H1 (cell line): ENCODE results near the gene PRSS2. TPM values are rescaled to one million over a fixed set of nuclear protein-coding genes. Genes with fewer than 3 reads are reported as not detected.
"Not testable (repeated sequence)": the region's sequence is repeated elsewhere in the genome, so short reads cannot be mapped to it uniquely, and the experiment has no call there.

Experiments used
- CTCF ChIA-PET: fragments of 300-600 bp; sonication (Branson Sonifier 250); formaldehyde crosslinking; loops from one replicate; lab custom pipeline; 2021; ENCODE audit not compliant: partially characterized antibody; lab: Charles Lee
- POLR2A ChIA-PET: fragments of 300-600 bp; sonication (Branson Sonifier 250); formaldehyde crosslinking; loops from one replicate; lab custom pipeline; 2021; ENCODE audit warnings: inconsistent platforms; ENCODE audit not compliant: partially characterized antibody; lab: Charles Lee
- DNase-seq, 2 experiments: peaks; one replicate each; pipeline versions ENCODE4 v3.0.0 to v3.0.0-alpha.2; 2010 to 2022; ENCODE audit warnings: low spot score in 2 of 2, low read depth in 1 of 2, mixed read lengths in 1 of 2
- FAIRE-seq: peaks from 2 replicates; lab custom pipeline; 2011; peaks lifted over from hg19 to GRCh38; lab: Jason Lieb, UNC
- H2AFZ ChIP-seq: 2 replicates; pipeline ENCODE4 v1.8.1; 2012; ENCODE audit warnings: low read length, inconsistent platforms
- H2AK5ac ChIP-seq: 2 replicates; pipeline ENCODE4 v1.6.1; 2013; ENCODE audit warnings: low read depth, low read length
- H2BK120ac ChIP-seq: replicated peaks from 2 replicates; pipeline ENCODE3; 2013; ENCODE audit warnings: low read depth, low read length, inconsistent platforms
- H2BK12ac ChIP-seq: 2 replicates; pipeline ENCODE4 v1.6.1; 2013; ENCODE audit warnings: low read depth, low read length
- H2BK15ac ChIP-seq: 2 replicates; pipeline ENCODE4 v1.6.1; 2013; ENCODE audit warnings: low read length
- H2BK20ac ChIP-seq: 2 replicates; pipeline ENCODE4 v1.6.1; 2013; ENCODE audit warnings: low read length
- H2BK5ac ChIP-seq: 2 replicates; pipeline ENCODE4 v1.6.1; 2013; ENCODE audit warnings: low read depth, low read length
- H3K14ac ChIP-seq: 2 replicates; pipeline ENCODE4 v1.6.1; 2013; ENCODE audit warnings: inconsistent platforms; ENCODE audit not compliant: insufficient read length
- H3K18ac ChIP-seq: 2 replicates; pipeline ENCODE4 v1.6.1; 2013; ENCODE audit warnings: low read length; ENCODE audit errors: extremely low read depth
- H3K23ac ChIP-seq: 2 replicates; pipeline ENCODE4 v1.6.1; 2013; ENCODE audit warnings: inconsistent platforms; ENCODE audit not compliant: insufficient read length
- H3K23me2 ChIP-seq: 2 replicates; pipeline ENCODE4 v1.6.1; 2013; ENCODE audit warnings: low read depth, low read length
- H3K27ac ChIP-seq: 2 replicates; pipeline ENCODE4 v1.6.1; 2011; ENCODE audit warnings: low read depth, low read length, inconsistent platforms
- H3K27me3 ChIP-seq, 4 experiments: replicated peaks in 1 of 4; 1 replicate in 1 of 4; 2 replicates in 3 of 4; pipeline versions ENCODE4 v1.6.1 to v1.8.1; 2011 to 2013; ENCODE audit warnings: low read length in 3 of 4, mild to moderate bottlenecking in 3 of 4, inconsistent platforms in 2 of 4, mixed read lengths in 2 of 4, moderate library complexity in 1 of 4; ENCODE audit not compliant: control insufficient read depth in 3 of 4, insufficient read depth in 3 of 4; ENCODE audit errors: extremely low read depth in 1 of 4
- H3K36me3 ChIP-seq, 4 experiments: 2 replicates each; pipeline versions ENCODE4 v1.6.1 to v1.8.1; 2011 to 2013; ENCODE audit warnings: mild to moderate bottlenecking in 4 of 4, low read length in 3 of 4, moderate library complexity in 2 of 4, control low read depth in 1 of 4, inconsistent platforms in 1 of 4; ENCODE audit not compliant: insufficient read depth in 4 of 4, control insufficient read depth in 2 of 4
- H3K4ac ChIP-seq: replicated peaks from 2 replicates; pipeline ENCODE3; 2013; ENCODE audit warnings: low read length, low read depth, mixed read lengths, inconsistent platforms; ENCODE audit not compliant: insufficient read length
- H3K4me1 ChIP-seq, 4 experiments: replicated peaks in 1 of 4; 1 replicate in 1 of 4; 2 replicates in 3 of 4; pipeline versions ENCODE4 v1.6.1 to v1.8.1; 2011 to 2013; ENCODE audit warnings: low read length in 3 of 4, inconsistent platforms in 2 of 4, mixed read lengths in 1 of 4; ENCODE audit not compliant: insufficient read depth in 4 of 4, control insufficient read depth in 3 of 4
- H3K4me2 ChIP-seq, 2 experiments: 2 replicates each; pipeline versions ENCODE4 v1.6.1 to v1.8.1; 2011 to 2013; ENCODE audit warnings: low read depth in 2 of 2, low read length in 2 of 2, control low read depth in 1 of 2, inconsistent platforms in 1 of 2, mild to moderate bottlenecking in 1 of 2; ENCODE audit not compliant: insufficient read depth in 1 of 2
- H3K4me3 ChIP-seq, 4 experiments: fragments of 200-600, 300-600 bp in 1 of 4; sonication (generic), shearing (Covaris generic), sonication (Bioruptor Twin) in 1 of 4; 2 replicates each; pipeline versions ENCODE4 v1.5.1 to v1.8.1; 2011 to 2016; ENCODE audit warnings: low read length in 4 of 4, low read depth in 3 of 4, control low read depth in 2 of 4, inconsistent platforms in 2 of 4, mild to moderate bottlenecking in 2 of 4, mixed read lengths in 1 of 4, moderate library complexity in 1 of 4; ENCODE audit not compliant: insufficient read depth in 2 of 4; ENCODE audit errors: extremely low read depth in 1 of 4
- H3K56ac ChIP-seq: replicated peaks from 2 replicates; pipeline ENCODE3; 2013; ENCODE audit warnings: low read depth, mild to moderate bottlenecking, mixed read lengths, low read length, inconsistent platforms; ENCODE audit not compliant: insufficient read length
- H3K79me1 ChIP-seq: 2 replicates; pipeline ENCODE4 v1.6.1; 2013; ENCODE audit warnings: low read depth, low read length, control low read depth
- H3K79me2 ChIP-seq, 2 experiments: 2 replicates each; pipeline versions ENCODE4 v1.6.1 to v1.8.1; 2012 to 2013; ENCODE audit warnings: low read length in 2 of 2, mild to moderate bottlenecking in 2 of 2, inconsistent platforms in 1 of 2; ENCODE audit not compliant: insufficient read depth in 2 of 2, control insufficient read depth in 1 of 2
- H3K9ac ChIP-seq, 4 experiments: replicated peaks in 1 of 4; 1 replicate in 1 of 4; 2 replicates in 3 of 4; pipeline versions ENCODE4 v1.6.1 to v1.8.1; 2011 to 2013; ENCODE audit warnings: low read depth in 3 of 4, low read length in 3 of 4, control low read depth in 2 of 4, mild to moderate bottlenecking in 2 of 4, moderate library complexity in 2 of 4, inconsistent platforms in 1 of 4; ENCODE audit errors: extremely low read depth in 1 of 4
- H3K9me3 ChIP-seq, 2 experiments: 2 replicates each; pipeline versions ENCODE4 v1.6.1 to v1.8.1; 2012 to 2013; ENCODE audit warnings: mild to moderate bottlenecking in 2 of 2, moderate library complexity in 2 of 2, control low read depth in 1 of 2, inconsistent platforms in 1 of 2, low read depth in 1 of 2, low read length in 1 of 2, mixed read lengths in 1 of 2; ENCODE audit not compliant: insufficient read depth in 2 of 2
- H4K20me1 ChIP-seq, 2 experiments: replicated peaks in 1 of 2; 2 replicates each; pipeline versions ENCODE3 to v1.8.1; 2011 to 2013; ENCODE audit warnings: inconsistent platforms in 2 of 2, low read length in 2 of 2, mild to moderate bottlenecking in 1 of 2; ENCODE audit not compliant: insufficient read depth in 2 of 2, control insufficient read depth in 1 of 2
- H4K5ac ChIP-seq: 2 replicates; pipeline ENCODE4 v1.6.1; 2013; ENCODE audit warnings: low read length, low read depth, mixed read lengths, inconsistent platforms; ENCODE audit not compliant: insufficient read length
- H4K8ac ChIP-seq: 2 replicates; pipeline ENCODE4 v1.8.0; 2013; ENCODE audit warnings: mild to moderate bottlenecking, moderate library complexity, low read length, inconsistent platforms; ENCODE audit not compliant: insufficient read depth; ENCODE audit errors: extremely low read depth
- H4K91ac ChIP-seq: replicated peaks from 2 replicates; pipeline ENCODE3; 2013; ENCODE audit warnings: low read length, mixed read lengths, inconsistent platforms; ENCODE audit not compliant: insufficient read length
- WGBS, 2 experiments: shearing (Covaris generic) in 1 of 2; methylation state at CpG; one replicate each; pipeline versions ENCODE4 v1.1.6 to v1.1.7; 2013 to 2015; ENCODE audit warnings: low lambda C conversion rate in 2 of 2, mixed read lengths in 2 of 2, inconsistent platforms in 1 of 2, low coverage in 1 of 2, missing lambda C conversion rate in 1 of 2; ENCODE audit not compliant: insufficient replicate concordance in 2 of 2, insufficient coverage in 1 of 2, insufficient read length in 1 of 2; ENCODE audit errors: extremely low coverage in 1 of 2, missing lambda C conversion rate in 1 of 2; 5-methylcytosine and 5-hydroxymethylcytosine counted together
- polyA plus RNA-seq, 7 experiments: library from polyadenylated mRNA; depleted of rRNA in 3 of 7; stranded (reverse) in 5 of 7; unstranded in 2 of 7; fragments of >200 nt in 5 of 7; fragments of 200-250 nt in 2 of 7; gene quantifications; 1 replicate in 5 of 7; 2 replicates in 1 of 7; 4 replicates in 1 of 7; pipeline versions ENCODE4 v1.2.1 to v1.2.3, GENCODE V29; 2011 to 2013; ENCODE audit warnings: missing spikeins in 2 of 7, mixed read lengths in 2 of 7
- total RNA-seq: library from RNA; stranded (reverse); fragmentation: NEBNext Ultra II Directional; extraction: Animal tissue kit (Norgen Biotek cat#: 25700); gene quantifications from 2 replicates; pipeline ENCODE4 v1.2.1, GENCODE V29; 2021

Gene PRSS2
- total and polyA plus RNA-seq, 2 of the 8 experiments (the other 6 are each of a cell fraction or from before 2014, with no cell fraction given) = not detected

- CTCF ChIA-PET = interaction anchor here (0.7 to 1.6 kb wide), 4 partner anchors 34 to 232 kb away, joined by 3 to 5 read pairs (median 4); no protein-coding TSS in a partner anchor
- POLR2A ChIA-PET = not testable (repeated sequence)
Observed at GRCh38 chr7:142748410-142748809, 22.4 kb upstream of the PRSS2 start.

More at GRCh38 chr7:142748410-142748809, 22.4 kb upstream of the PRSS2 start:
- not testable (repeated sequence) for H2AK5ac ChIP-seq, H3K36me3 ChIP-seq, H3K27ac ChIP-seq, H3K79me1 ChIP-seq, H3K9ac ChIP-seq, H3K14ac ChIP-seq, H4K20me1 ChIP-seq, H4K91ac ChIP-seq, H2BK12ac ChIP-seq, H3K56ac ChIP-seq, H3K4ac ChIP-seq, H4K8ac ChIP-seq, H3K23ac ChIP-seq, H3K23me2 ChIP-seq, H3K18ac ChIP-seq, FAIRE-seq, H3K4me3 ChIP-seq, H3K4me1 ChIP-seq, H2BK20ac ChIP-seq, H3K9me3 ChIP-seq, H3K79me2 ChIP-seq, H3K4me2 ChIP-seq, H4K5ac ChIP-seq, H2BK15ac ChIP-seq, H2BK120ac ChIP-seq, H2BK5ac ChIP-seq, H2AFZ ChIP-seq, DNase-seq, H3K27me3 ChIP-seq
- WGBS, 2 experiments = 88% methylated on average over 2 of the region's 2 CpGs; no CpG with 5 or more reads in 1 of the 2 experiments
